OCI-LY7 (cell line): ENCODE data around the gene ARL2. TPM values are rescaled to one million over a fixed set of nuclear protein-coding genes. Genes with fewer than 3 reads are reported as not detected.

ENCODE experiments used
- BruUV-seq: library from RNA; stranded (reverse); fragments of 400-500 nt; replicated peaks from 2 replicates; lab custom pipeline; 2021; lab: Mats Ljungman, UMichigan
- CTCF ChIA-PET: fragments of 300-600 bp; sonication (Branson Sonifier 250); formaldehyde crosslinking; loops from one replicate; lab custom pipeline; 2022; ENCODE audit warnings: antibody characterized with exemption; ENCODE audit not compliant: unreplicated experiment; lab: Charles Lee
- POLR2A ChIA-PET: fragments of 300-600 bp; sonication (Branson Sonifier 250); formaldehyde crosslinking; loops from one replicate; lab custom pipeline; 2022; ENCODE audit warnings: antibody characterized with exemption; lab: Charles Lee
- DNase-seq: peaks from one replicate; pipeline ENCODE4 v3.0.0-alpha.2; 2015; ENCODE audit warnings: low spot score
- H2AFZ ChIP-seq: fragments of 200-600 bp; sonication (generic), shearing (Covaris generic); 2 replicates; pipeline ENCODE4 v1.6.1; 2014; ENCODE audit warnings: mild to moderate bottlenecking, antibody characterized with exemption, low read length, moderate library complexity
- H3K27ac ChIP-seq: fragments of 200-600 bp; sonication (generic); 2 replicates; pipeline ENCODE4 v1.5.1; 2014; ENCODE audit warnings: mixed run types, low read depth, mild to moderate bottlenecking, moderate library complexity, low read length, inconsistent platforms; ENCODE audit not compliant: poor library complexity, severe bottlenecking
- H3K36me3 ChIP-seq: fragments of 200-600 bp; sonication (generic); 2 replicates; pipeline ENCODE4 v1.6.1; 2014; ENCODE audit warnings: mild to moderate bottlenecking, antibody characterized with exemption, low read length, moderate library complexity, mixed read lengths; ENCODE audit not compliant: insufficient read depth
- H3K4me1 ChIP-seq: fragments of 200-600 bp; sonication (generic); 2 replicates; pipeline ENCODE4 v1.5.1; 2014; ENCODE audit warnings: mild to moderate bottlenecking, low read length; ENCODE audit not compliant: insufficient read depth, poor library complexity, severe bottlenecking
- H3K4me2 ChIP-seq: fragments of 200-600 bp; sonication (generic); 2 replicates; pipeline ENCODE4 v1.6.1; 2014; ENCODE audit warnings: mild to moderate bottlenecking, low read length
- H3K4me3 ChIP-seq: fragments of 200-600 bp; sonication (generic); 2 replicates; pipeline ENCODE4 v1.5.1; 2014; ENCODE audit warnings: mild to moderate bottlenecking, low read depth, low read length; ENCODE audit not compliant: poor library complexity, severe bottlenecking
- H3K79me2 ChIP-seq: fragments of 200-600 bp; sonication (generic); 2 replicates; pipeline ENCODE4 v1.6.1; 2016; ENCODE audit warnings: low read depth, mild to moderate bottlenecking, low read length, moderate library complexity, mixed read lengths; ENCODE audit not compliant: insufficient read depth
- H3K9me2 ChIP-seq: fragments of 200-600 bp; sonication (generic); 2 replicates; pipeline ENCODE4 v1.6.1; 2016; ENCODE audit warnings: mild to moderate bottlenecking, low read length, mixed read lengths; ENCODE audit not compliant: insufficient read depth
- H3K9me3 ChIP-seq: fragments of 200-600 bp; sonication (generic); 2 replicates; pipeline ENCODE4 v1.6.1; 2014; ENCODE audit warnings: mild to moderate bottlenecking, mixed run types, low read length, mixed read lengths
- H4K20me1 ChIP-seq: fragments of 200-600 bp; sonication (generic); 2 replicates; pipeline ENCODE4 v1.6.1; 2014; ENCODE audit warnings: mild to moderate bottlenecking, antibody characterized with exemption, low read length, moderate library complexity, mixed read lengths; ENCODE audit not compliant: insufficient read depth
- EZH2phosphoT487 ChIP-seq: fragments of 200-600 bp; sonication (generic); IDR thresholded peaks from 2 replicates; pipeline ENCODE4 v1.6.1; 2018; ENCODE audit warnings: low read depth, borderline replicate concordance, mild to moderate bottlenecking, mixed run types, antibody characterized with exemption, low read length, moderate library complexity, mixed read lengths
- intact Hi-C: fragments of 100-400 bp; cut with micrococcal nuclease; formaldehyde crosslinking; loops from one replicate; pipeline ENCODE4 v1.10.0; 2022; ENCODE audit not compliant: unreplicated experiment
- total RNA-seq, 2 experiments: library from RNA; depleted of rRNA in 1 of 2; stranded (reverse); fragments of >200 nt in 1 of 2; shearing (Covaris generic) in 1 of 2; gene quantifications; 2 replicates each; pipeline ENCODE4 v1.2.3, GENCODE V29; 2014 to 2022
- TF ChIP-seq, protein P1 (sequence below): fragments of 200-600 bp; sonication (generic); conservative IDR thresholded peaks from 2 replicates; pipeline ENCODE4 v1.5.1; 2014; ENCODE audit warnings: mild to moderate bottlenecking, antibody characterized with exemption, low read length, moderate library complexity, mixed read lengths

Gene ARL2
- total RNA-seq, 2 experiments from 2014 or later: 95.9 to 130 TPM

DNA sequence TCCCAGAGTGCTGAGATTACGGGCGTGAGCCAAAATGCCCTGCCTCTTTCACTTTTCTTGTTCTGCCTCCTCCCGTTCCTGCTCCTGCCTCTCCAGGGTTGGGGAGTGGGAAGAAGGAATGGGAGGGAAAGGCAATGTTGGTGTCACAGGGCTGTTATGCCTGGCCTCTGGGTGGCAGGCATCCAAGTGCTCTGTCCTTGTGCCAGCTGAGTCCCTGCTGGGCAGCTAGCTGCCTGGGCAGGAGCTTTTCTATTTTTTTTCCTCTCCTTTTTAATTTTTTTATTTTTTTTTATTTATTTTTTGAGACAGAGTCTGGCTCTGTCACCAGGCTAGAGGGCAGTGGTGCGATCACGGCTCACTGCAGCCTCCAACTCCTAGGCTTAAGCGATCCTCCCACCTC, 23.0 kb downstream of the ARL2 start:
- no TSS peak for BruUV-seq
- H3K9me2 ChIP-seq: no peaks in the 10 kb centered on the region
- POLR2A ChIA-PET: no interaction called here
- no peak overlapping the region for H2AFZ ChIP-seq
- no peaks in the 10 kb centered on the region for H3K9me3 ChIP-seq
- H3K79me2 ChIP-seq: peaks cover 5% of the 10 kb centered on the region; the same call in 1 of the 2 replicates
- H3K4me2 ChIP-seq: no peak overlapping the region
- peaks cover 20% of the 10 kb centered on the region for H3K36me3 ChIP-seq
- CTCF ChIA-PET: no interaction called here
- H4K20me1 ChIP-seq: no peaks in the 10 kb centered on the region
- H3K4me3 ChIP-seq: no peak overlapping the region
- H3K4me1 ChIP-seq: peaks cover 37% of the 10 kb centered on the region
- TF ChIP-seq, protein P1, sequence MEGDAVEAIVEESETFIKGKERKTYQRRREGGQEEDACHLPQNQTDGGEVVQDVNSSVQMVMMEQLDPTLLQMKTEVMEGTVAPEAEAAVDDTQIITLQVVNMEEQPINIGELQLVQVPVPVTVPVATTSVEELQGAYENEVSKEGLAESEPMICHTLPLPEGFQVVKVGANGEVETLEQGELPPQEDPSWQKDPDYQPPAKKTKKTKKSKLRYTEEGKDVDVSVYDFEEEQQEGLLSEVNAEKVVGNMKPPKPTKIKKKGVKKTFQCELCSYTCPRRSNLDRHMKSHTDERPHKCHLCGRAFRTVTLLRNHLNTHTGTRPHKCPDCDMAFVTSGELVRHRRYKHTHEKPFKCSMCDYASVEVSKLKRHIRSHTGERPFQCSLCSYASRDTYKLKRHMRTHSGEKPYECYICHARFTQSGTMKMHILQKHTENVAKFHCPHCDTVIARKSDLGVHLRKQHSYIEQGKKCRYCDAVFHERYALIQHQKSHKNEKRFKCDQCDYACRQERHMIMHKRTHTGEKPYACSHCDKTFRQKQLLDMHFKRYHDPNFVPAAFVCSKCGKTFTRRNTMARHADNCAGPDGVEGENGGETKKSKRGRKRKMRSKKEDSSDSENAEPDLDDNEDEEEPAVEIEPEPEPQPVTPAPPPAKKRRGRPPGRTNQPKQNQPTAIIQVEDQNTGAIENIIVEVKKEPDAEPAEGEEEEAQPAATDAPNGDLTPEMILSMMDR: no peak
- TF ChIP-seq EZH2phosphoT487: no peak
- intact Hi-C loops: no loop called here
- H3K27ac ChIP-seq: no peak overlapping the region
- no peak for DNase-seq

DNA sequence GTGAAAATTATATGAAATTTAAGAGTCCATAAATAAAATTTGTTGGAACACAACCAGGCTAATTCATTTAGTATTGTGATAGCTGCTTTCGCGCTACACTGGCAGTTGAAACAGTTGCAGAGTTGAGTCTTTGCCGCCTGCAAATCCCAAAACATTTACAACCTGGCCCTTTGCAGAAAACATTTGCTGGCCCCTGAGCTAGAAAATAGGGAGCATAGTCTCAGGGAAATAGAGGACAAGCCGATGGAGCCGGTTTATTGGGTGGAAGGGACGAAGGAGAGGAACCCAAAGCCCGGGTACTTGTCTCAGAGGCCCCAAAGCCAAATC, 26.5 kb downstream of the ARL2 start:
- Histone ChIP-seq H3K79me2 (peaks cover 23% of the 10 kb centered on the region; the same call in 1 of the 2 replicates), H3K9me3 (no peaks in the 10 kb centered on the region), H3K4me1 (peaks cover 36% of the 10 kb centered on the region), H3K36me3 (peaks cover 38% of the 10 kb centered on the region), H4K20me1 (no peaks in the 10 kb centered on the region), H3K9me2 (no peaks in the 10 kb centered on the region), H3K4me3 (peak overlapping the region; percentile 76), H2AFZ (peak overlapping the region; percentile 90), H3K4me2 (peak overlapping the region; percentile 91), H3K27ac (peak overlapping the region; percentile 84)
- DNase-seq: no peak
- intact Hi-C loops: loop anchor here (1.0 to 2.0 kb wide), 4 partner anchors 13 to 56 kb away; partner anchors contain the start of genes ARL2, CDCA5, SNX15 and VPS51
- ChIA-PET POLR2A (interaction anchor here (0.5 to 1.6 kb wide), 4 partner anchors 11 to 57 kb away, joined by 3 to 7 read pairs (median 4); partner anchors contain the start of gene CDCA5), CTCF (no interaction called here)
- BruUV-seq: no TSS peak
- TF ChIP-seq, protein P1: no peak
- no peak for TF ChIP-seq EZH2phosphoT487
